Epidermal melanocyte (primary cell): ENCODE measurements around the gene SERPINA10.
A peak's percentile ranks its signal among the peaks of the same experiment; 100 is the strongest.

Experiments used
- DNase-seq: peaks from one replicate; pipeline ENCODE4 v3.0.0; 2011; ENCODE audit warnings: low spot score; ENCODE audit not compliant: insufficient read length

Gene SERPINA10, protein sequence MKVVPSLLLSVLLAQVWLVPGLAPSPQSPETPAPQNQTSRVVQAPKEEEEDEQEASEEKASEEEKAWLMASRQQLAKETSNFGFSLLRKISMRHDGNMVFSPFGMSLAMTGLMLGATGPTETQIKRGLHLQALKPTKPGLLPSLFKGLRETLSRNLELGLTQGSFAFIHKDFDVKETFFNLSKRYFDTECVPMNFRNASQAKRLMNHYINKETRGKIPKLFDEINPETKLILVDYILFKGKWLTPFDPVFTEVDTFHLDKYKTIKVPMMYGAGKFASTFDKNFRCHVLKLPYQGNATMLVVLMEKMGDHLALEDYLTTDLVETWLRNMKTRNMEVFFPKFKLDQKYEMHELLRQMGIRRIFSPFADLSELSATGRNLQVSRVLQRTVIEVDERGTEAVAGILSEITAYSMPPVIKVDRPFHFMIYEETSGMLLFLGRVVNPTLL

DNA sequence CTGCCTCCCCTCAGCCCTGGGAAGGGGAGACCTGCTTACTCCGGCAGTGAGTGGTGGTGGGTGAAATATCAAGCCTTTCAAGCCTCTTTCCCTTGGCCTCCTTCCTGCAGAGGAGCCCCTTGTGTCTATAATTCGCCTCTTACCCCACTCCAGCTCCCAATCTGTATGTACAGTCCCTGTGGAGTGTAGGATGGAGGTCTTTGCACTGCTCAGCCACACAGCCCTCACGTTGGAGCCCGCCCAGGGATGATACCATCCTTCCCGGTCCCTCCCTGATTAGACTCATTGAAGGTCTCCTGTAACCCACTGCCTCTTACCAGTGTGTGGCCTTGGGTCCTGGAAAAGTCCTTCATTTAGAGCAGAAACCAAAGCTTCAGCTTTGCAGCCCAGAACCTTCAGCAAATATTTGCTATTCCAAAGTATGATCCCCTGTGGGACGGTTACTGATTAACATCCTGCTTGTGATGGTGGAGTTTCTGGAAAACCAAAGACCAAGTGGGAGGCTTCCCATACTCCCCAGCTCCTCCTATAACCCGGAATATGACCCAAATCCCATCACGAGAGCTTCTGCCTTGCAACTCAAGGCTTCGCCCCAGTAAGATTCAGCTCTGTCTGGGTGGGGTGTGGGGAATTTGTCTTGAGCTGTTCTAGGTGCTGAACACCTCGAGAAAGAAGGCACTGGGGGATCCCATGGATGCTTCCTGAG is at the start of gene SERPINA10:
Gene SERPINA10 (minus strand): TSS at position 397 of the 706 bp plus-strand sequence. CDS start 2,675 bp downstream, outside the sequence.
- no peak for DNase-seq

DNA sequence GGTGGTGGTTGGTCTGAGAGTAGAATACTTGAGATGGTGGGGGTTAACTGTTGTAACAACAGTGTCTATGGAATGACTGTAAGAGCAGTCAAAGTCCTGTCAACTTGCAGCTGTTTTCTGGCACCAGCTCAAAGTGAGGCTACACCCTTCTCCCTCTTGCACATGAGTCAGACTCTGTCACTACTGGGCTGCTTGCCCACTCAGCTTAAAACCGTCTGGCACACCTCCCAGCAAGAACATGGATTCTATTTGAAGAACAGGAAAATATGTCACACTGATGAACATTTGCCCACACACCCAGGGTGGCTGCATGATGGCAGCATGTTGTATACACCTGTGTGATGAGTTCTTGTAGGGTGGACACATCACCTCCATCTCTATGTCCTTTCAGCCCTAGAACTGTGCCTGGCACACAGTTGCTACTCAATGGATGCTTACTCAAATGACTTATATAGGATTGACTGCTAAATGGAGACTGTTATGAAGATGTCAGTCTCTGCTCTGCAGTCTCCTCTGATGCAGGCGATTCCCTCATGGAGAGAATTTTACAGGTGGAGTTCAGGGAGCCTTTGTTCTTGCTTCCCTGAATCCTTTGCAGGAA is 49.4 kb upstream of the SERPINA10 start:
- DNase-seq: peak; percentile 74

- DNase-seq: no peak
Observed at GRCh38 chr14:94341656-94342333, 48.7 kb upstream of the SERPINA10 start.

DNA sequence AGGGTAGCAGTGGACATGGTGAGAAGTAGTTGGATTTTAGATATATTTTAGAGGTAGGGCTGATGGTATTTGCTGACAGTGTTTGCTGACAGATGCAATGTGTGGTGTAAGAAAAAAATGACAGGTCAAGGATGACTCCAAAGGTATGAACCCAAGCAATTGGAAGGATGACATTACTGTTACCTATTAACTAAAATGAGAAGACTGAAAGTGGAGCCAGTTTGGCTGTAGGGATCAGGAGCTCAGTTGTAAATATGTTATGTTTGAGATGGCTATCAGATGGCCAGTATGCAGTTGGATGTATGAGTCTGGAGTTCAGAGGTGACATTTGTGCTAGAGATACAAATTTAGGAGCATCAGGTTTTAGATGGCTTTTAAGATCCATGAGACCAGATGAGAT is 47.5 kb upstream of the SERPINA10 start:
- no peak for DNase-seq

DNA sequence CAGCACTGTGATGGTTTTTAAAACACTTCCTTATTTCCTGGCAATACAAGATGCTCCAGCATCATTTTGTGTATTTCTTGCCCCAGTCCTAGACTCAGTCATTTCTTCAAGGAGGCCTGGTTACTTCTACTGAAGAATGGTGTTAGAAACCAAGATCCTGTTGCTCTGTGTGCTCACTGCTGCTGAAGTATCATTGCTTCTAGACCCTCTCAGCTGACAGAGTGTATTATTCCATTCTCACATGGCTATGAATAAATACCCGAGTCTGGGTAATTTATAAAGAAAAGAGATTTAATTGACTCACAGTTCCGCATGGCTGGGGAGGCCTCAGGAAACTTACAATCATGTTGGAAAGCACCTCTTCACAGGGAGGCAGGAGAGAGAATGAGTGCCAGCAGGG is 45.0 kb upstream of the SERPINA10 start:
- DNase-seq: no peak

GRCh38 chr14:94337274-94337673 is 44.2 kb upstream of the SERPINA10 start:
- DNase-seq: no peak

GRCh38 chr14:94334872-94335271 is 41.8 kb upstream of the SERPINA10 start:
- no peak for DNase-seq

DNA sequence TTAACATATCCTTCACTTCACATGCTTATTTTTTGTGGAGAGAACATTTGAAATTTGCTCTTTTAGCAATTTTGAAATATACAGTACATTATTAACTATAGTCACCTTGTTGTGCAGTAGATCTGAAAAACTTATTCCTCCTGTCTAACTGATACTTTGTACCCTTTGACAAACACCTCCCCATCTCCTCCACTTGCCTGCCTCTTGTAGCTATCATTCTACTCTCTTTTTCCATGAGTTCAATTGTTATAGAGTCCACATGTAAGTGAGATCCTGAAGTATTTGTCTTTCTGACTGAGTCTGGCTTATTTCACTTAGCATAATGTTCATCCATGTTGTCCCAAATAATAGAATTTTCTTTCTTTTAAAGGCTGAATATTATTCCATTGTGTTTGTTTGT is 39.5 kb upstream of the SERPINA10 start:
- DNase-seq: no peak

- no peak for DNase-seq
Observed at GRCh38 chr14:94332063-94332583, 39.1 kb upstream of the SERPINA10 start.

DNA sequence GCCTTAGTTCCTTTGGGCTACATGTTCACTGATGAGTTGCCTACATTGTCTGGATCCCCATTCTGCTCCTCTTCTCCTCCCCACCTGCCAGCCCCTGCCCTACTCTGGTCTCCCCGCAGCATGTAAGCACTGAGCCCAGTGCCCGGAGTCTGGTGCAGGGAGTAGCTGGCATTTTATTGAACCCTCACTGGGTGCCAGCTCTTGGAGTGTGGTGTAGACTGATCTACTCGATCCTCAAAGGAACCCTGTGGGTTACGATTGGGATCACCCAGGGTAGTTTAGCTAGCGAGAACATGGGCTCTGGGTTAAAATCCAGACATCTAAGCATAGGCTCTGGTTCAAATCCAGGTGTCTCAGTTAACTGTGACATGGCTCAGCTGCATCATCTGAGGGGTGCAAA is 38.4 kb upstream of the SERPINA10 start:
- DNase-seq: no peak

- no peak for DNase-seq
Observed at GRCh38 chr14:94330857-94331256, 37.8 kb upstream of the SERPINA10 start.

GRCh38 chr14:94330432-94330831 is 37.4 kb upstream of the SERPINA10 start:
- no peak for DNase-seq

GRCh38 chr14:94329857-94330256 is 36.8 kb upstream of the SERPINA10 start:
- no peak for DNase-seq

DNA sequence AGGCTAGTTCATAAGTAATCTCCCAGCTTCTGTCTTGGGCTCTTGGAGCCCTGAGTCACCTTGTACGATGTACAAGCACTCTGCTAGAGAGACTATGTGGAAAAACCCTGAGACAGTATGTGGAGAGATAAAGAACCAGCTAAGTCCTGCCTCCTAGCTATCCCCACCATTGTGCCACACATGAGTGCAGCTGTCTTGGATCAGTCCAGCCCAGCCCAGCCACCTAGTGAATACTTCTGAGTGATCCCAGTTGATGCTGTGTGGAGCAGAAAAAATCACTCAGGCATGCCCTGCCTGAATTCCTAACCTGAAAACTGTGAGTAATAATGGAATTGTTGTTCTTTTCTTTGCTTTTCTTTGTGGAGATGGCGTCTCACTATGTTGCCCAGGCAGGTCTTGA is 35.1 kb upstream of the SERPINA10 start:
- DNase-seq: no peak

GRCh38 chr14:94322648-94323570 is 29.8 kb upstream of the SERPINA10 start, which contains the start of gene SERPINA6:
TSS of gene SERPINA6 (minus strand) at chr14:94323336. CDS start at chr14:94314648, 8,688 bp downstream.
- DNase-seq: no peak

GRCh38 chr14:94321421-94322271 is 28.6 kb upstream of the SERPINA10 start:
- DNase-seq: no peak

DNA sequence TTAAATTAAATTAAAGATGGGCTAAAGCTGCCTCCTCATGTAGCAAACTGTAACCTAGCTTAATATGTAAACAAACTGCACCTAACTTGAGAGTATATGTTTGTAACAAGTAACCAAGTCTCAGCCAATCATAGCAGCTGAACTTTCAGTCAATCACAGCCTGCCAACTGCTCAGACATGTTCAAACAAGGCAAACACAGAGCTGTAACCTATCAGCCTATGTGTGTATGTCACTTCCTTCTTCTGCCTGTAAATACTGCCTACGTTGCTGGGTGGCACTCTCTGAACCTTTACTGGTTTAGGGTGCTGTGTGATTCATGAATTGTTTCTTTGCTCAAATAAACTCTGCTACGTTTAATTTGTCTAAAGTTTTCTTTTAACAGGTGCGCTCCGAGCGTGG is 27.2 kb upstream of the SERPINA10 start:
- DNase-seq: no peak

DNA sequence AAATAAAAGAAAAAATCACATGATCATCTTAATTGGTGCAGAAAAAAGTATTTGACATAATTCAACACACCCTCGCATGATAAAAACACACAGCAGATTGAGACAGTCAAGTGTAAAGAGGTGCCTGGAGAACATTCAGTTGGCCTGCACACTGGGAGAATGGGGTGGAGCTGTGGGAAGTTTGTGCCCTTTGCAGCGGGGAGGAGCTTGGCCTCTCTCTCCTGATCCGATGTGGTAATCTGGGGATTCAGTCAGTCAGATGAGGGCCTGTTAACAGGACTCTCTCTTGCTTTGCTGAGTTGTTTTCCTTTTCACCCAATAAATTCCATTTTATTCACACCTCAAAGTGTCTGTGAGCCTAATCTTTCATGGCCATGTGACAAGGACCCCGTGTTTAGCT is 24.2 kb upstream of the SERPINA10 start:
- no peak for DNase-seq

DNA sequence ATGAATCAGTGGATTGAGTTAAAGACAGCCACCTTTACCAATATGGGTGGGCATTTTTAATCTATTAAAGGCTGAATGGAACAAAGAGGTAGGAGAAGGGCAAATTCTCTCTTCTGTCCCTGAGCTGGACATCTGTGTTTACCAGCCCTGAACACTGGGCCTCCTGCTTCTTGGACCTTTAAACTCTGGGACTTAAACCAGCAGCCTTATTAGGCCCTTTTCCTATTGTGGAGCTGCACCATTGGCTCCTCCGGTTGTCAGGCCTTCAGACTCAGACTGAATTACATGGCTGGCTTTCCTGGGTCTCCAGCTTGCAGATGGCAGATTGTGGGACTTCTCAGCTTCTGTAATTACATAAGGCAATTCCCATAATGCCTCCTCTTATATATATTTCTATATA is 23.6 kb upstream of the SERPINA10 start:
- no peak for DNase-seq
